Renal cortex interstitium (tissue), 11 donors: ENCODE data around the gene FRMD3. TPM values are rescaled to one million over a fixed set of nuclear protein-coding genes. Genes with fewer than 3 reads are reported as not detected.

Experiments
- DNase-seq, 11 donors: peaks; one replicate each; pipeline ENCODE4 v3.0.0-alpha.2; 2013; ENCODE audit warnings: low read depth in 9 of 11, low spot score in 4 of 11; ENCODE audit errors: extremely low read depth in 1 of 11
- polyA plus RNA-seq, 3 donors: library from polyadenylated mRNA; unstranded; fragments of 120-200 nt; gene quantifications; one replicate each; pipeline ENCODE4 v1.2.1, GENCODE V29; 2013; ENCODE audit not compliant: insufficient read length in 3 of 3

FRMD3 gene
- polyA plus RNA-seq, 3 donors, result 16.8 to 23.3 (median 21.8) TPM

DNA sequence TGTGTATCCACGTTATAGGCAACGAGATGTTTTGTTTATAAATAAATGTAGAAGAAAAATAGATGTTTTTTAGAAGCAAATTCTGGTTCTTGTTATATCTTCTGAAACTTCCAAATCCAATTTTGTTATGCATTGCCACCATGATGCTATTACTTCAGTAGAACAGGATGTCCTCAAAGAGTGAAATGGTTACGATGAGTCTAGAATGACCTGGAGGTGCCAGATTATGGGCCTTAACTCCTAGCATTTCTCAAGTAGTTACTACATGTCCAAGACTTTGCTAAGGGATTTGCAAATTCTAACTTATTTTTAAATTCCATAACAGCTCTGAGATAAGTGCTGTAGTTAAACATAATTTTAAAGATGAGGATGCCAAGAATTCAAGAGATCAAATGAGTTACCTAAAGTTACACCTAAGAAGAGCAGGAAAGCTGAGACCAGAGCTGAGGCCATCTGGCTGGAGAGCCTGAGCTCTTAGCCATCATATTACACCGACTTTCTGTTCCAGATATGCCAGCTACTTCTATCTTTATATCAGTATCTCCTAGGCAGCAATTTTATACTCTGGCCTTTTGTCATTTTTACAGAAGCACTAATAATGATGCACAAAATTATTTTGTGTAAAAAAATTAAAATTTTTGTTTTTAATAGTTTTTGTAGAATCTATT, 302.0 kb downstream of the FRMD3 start:
- no peak for DNase-seq

DNA sequence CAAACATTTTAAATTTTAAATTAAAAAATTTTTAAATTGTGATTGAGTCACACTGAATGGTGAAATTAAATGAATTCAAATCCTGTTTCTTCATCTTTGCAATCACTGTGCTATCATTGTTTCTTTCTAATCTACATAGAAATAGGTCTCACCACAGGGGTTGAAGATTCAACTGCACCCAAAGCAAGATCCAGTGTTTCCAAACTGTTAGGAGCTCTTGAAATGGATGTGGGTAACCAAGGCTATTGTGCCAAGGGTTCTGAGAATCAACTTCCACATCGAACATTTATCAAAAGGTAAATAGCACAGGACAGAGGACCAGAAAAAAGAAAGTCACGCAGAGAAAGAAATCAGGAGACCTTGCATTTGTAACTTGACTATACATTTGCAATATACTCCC, 302.7 kb downstream of the FRMD3 start:
- DNase-seq, result no peak

- DNase-seq, result no peak
These were observed 303.7 kb downstream of the FRMD3 start for GRCh38 chr9:83234541-83234940.

- no peak for DNase-seq
These were observed 304.6 kb downstream of the FRMD3 start for GRCh38 chr9:83233647-83234046.

DNA sequence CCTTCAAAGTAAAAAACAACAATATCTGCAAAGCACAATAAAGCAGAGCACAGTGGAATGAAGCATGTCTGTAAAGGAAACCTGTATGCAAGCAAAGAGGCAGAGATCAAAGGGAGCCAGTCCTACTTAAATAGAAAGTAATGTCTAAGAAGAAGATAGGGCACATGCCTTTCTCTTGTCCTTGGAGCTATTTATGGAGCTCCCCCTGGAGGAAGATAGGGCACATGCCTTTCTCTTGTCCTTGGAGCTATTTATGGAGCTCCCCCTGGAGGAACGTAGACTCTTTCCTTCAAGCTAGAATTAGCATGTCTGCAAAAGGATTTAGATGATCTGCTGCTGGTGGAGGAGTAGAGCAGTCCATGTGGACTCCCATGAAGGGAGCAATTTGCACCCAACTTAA, 307.2 kb downstream of the FRMD3 start:
- DNase-seq, result no peak

DNA sequence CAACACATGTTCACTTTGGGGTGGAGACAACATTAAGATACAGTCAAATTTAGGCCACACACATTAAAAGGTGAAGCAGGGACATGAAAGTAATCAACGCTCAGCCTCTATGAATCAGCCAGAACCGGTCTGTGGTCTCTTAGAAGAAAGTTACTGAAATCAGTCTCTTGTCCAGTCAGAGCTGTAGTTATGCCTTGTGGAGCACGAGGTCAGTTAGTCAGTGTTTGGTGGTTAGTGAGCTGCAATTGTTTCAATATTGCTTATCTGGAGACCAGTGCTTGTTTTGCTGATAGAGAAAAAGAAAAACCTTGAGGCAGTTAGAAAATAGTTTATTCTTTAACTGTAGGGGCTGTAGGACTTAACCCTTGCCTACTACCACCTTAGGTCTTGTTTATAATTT, 317.5 kb downstream of the FRMD3 start:
- DNase-seq, result peak in 1 of 11 donors; percentile 33

DNA sequence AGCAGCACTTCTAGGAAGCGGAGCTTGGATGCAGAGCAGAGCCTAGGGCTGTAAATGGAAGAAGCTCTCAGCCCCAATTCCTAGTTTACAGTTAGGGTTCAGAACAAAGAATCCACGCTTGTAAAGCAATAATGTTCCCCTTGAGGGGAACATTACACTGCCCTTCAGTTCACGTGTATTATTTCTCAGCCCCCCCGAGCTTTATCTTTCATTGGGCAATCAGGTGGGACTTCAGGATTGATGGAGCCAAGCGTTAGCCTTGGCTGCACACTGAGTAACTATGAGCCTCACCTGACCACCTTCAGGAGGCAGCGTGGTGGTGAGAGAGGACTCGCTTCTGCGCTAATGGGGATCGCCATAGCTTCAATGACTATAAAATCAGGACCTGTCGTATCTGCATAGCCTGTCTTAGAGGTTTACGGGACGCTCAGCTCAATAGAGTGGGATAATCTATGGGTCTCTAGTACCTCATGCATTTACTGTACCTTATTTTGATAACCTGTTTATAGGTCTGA, 318.2 kb downstream of the FRMD3 start:
- DNase-seq, result no peak

GRCh38 chr9:83219154-83219923, 318.9 kb downstream of the FRMD3 start:
- DNase-seq, result peak; percentile 62 to 93 (median 83)

- DNase-seq, result no peak
These were observed 319.6 kb downstream of the FRMD3 start for GRCh38 chr9:83218411-83219090.

DNA sequence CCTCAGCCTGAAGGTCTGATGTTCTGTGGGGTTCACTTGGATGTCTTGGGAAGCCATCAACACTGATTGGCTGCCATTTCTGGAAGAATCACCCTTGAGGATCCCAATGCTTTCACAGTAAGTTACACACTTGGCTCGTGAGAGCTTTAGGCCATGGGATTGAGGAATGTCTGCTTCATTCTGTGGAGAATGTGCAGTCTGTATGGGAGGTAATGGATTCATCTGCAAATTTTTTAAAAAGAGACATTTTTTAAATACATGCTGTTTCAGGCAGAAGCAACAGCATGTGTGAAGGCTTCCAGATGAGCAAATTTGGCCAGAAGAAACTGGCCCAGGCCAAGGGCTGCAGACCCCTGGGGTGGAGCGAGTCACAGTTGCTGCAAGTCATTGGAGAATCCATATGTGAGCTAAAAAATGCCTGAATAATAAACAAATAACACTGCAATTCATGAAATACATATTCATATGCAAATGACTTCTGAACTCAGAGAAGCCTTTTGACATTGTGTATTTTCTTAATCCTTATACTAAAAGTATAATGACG, 328.9 kb downstream of the FRMD3 start:
- DNase-seq, result no peak

- no peak for DNase-seq
These were observed 329.9 kb downstream of the FRMD3 start for GRCh38 chr9:83208065-83208850.

DNA sequence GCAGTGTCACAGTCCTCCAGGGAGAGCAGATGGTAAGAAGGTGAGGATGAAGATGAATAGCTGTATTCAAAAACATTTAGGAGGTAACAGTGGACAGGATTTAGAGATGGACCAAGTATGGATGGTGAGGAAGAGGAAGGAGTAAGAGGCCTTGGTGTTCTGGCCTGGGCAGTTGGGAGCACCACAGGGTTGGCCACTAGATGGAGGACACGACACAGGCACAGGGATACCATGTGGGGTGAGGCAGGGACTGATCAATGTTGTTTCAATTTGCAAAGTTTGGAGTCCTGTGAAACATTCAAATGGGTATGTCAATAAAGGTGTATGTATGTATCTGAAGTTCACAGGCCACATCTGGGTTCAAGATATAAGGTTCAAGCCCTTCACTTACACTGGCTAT, 334.2 kb downstream of the FRMD3 start:
- no peak for DNase-seq

GRCh38 chr9:83200531-83200930, 337.7 kb downstream of the FRMD3 start:
- DNase-seq, result no peak

GRCh38 chr9:83199832-83200231, 338.4 kb downstream of the FRMD3 start:
- DNase-seq, result no peak

GRCh38 chr9:83199240-83199639, 339.0 kb downstream of the FRMD3 start:
- DNase-seq, result peak in 3 of 11 donors; percentile 44 to 65 (median 47)

GRCh38 chr9:83198371-83198770, 339.8 kb downstream of the FRMD3 start:
- no peak for DNase-seq

- no peak for DNase-seq
These were observed 340.6 kb downstream of the FRMD3 start for GRCh38 chr9:83197591-83197990.

GRCh38 chr9:83196946-83197345, 341.3 kb downstream of the FRMD3 start:
- DNase-seq, result no peak
